ENCODE results near the gene FAM174B.

FAM174B gene

GRCh38 chr15:92690395-92690794 is 34.8 kb upstream of the FAM174B start:
- TF ChIP-seq CTCF (IDR thresholded peaks at IDR 0.05; ENCODE audit: low read length), result no peak
- TF ChIP-seq EZH2 (IDR thresholded peaks at IDR 0.05; ENCODE audit: borderline replicate concordance, low read length), result no peak
- Histone ChIP-seq H3F3A (ENCODE audit: insufficient read depth, low read length) (no peaks in the 10 kb centered on the region), H3K9me3 (ENCODE audit: low read length) (no peaks in the 10 kb centered on the region), H3K4me2 (ENCODE audit: low read length) (no peak overlapping the region), H3K36me3 (ENCODE audit: insufficient read depth, low read length) (no peaks in the 10 kb centered on the region; the same call in 1 of the 2 replicates), H3K27ac (ENCODE audit: low read depth, low read length, poor library complexity, severe bottlenecking) (no peak overlapping the region), H3K79me2 (ENCODE audit: insufficient read depth, low read length) (no peaks in the 10 kb centered on the region), H4K20me1 (ENCODE audit: insufficient read depth, low read length) (no peaks in the 10 kb centered on the region), H3K4me1 (ENCODE audit: insufficient read depth, low read length, severe bottlenecking) (no peaks in the 10 kb centered on the region), H3K4me3 (ENCODE audit: low read depth, low read length, poor library complexity, severe bottlenecking) (no peak overlapping the region), H3K9me2 (ENCODE audit: low read depth, low read length) (no peaks in the 10 kb centered on the region), H2AFZ (ENCODE audit: low read length) (no peak overlapping the region), H3K27me3 (ENCODE audit: insufficient read depth, low read length) (peaks cover 4% of the 10 kb centered on the region; the same call in 1 of the 2 replicates), H3K9ac (ENCODE audit: low read length) (no peak overlapping the region)

GRCh38 chr15:92687746-92688145 is 32.2 kb upstream of the FAM174B start:
- Histone ChIP-seq H2AFZ (ENCODE audit: low read length) (no peak overlapping the region), H3K9ac (ENCODE audit: low read length) (no peak overlapping the region), H3K9me3 (ENCODE audit: low read length) (no peaks in the 10 kb centered on the region), H3K4me2 (ENCODE audit: low read length) (no peak overlapping the region), H4K20me1 (ENCODE audit: insufficient read depth, low read length) (no peaks in the 10 kb centered on the region), H3K4me3 (ENCODE audit: low read depth, low read length, poor library complexity, severe bottlenecking) (no peak overlapping the region), H3F3A (ENCODE audit: insufficient read depth, low read length) (no peaks in the 10 kb centered on the region), H3K36me3 (ENCODE audit: insufficient read depth, low read length) (no peaks in the 10 kb centered on the region; the same call in 1 of the 2 replicates), H3K27me3 (ENCODE audit: insufficient read depth, low read length) (peaks cover 4% of the 10 kb centered on the region; the same call in 1 of the 2 replicates), H3K27ac (ENCODE audit: low read depth, low read length, poor library complexity, severe bottlenecking) (no peak overlapping the region), H3K79me2 (ENCODE audit: insufficient read depth, low read length) (no peaks in the 10 kb centered on the region), H3K9me2 (ENCODE audit: low read depth, low read length) (no peaks in the 10 kb centered on the region), H3K4me1 (ENCODE audit: insufficient read depth, low read length, severe bottlenecking) (no peaks in the 10 kb centered on the region)
- TF ChIP-seq EZH2 (IDR thresholded peaks at IDR 0.05; ENCODE audit: borderline replicate concordance, low read length) (no peak), CTCF (IDR thresholded peaks at IDR 0.05; ENCODE audit: low read length) (no peak)

DNA sequence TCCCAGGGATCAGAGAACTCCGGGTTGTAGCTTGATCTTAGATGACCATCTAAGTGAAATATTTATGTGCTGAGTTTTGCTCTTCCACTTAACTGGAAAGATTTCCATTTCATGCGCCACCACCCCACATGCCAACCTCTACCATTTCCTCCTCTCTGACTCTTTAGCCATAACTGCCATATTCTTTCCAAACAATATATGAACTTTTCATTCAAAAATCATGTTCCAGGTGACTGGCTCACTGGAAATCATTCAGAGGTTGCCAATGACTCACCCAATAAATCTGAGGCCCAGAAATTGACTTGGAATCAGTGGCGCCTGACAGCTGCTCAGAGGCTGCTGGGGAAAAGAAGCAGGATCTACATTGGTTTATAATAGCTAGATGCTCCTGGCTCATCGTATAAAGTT is 31.6 kb upstream of the FAM174B start:
- Histone ChIP-seq H3K9me3 (ENCODE audit: low read length) (no peaks in the 10 kb centered on the region), H3K79me2 (ENCODE audit: insufficient read depth, low read length) (no peaks in the 10 kb centered on the region), H3K36me3 (ENCODE audit: insufficient read depth, low read length) (no peaks in the 10 kb centered on the region; the same call in 1 of the 2 replicates), H3K4me1 (ENCODE audit: insufficient read depth, low read length, severe bottlenecking) (no peaks in the 10 kb centered on the region), H3K27me3 (ENCODE audit: insufficient read depth, low read length) (peaks cover 4% of the 10 kb centered on the region; the same call in 1 of the 2 replicates), H4K20me1 (ENCODE audit: insufficient read depth, low read length) (no peaks in the 10 kb centered on the region), H3K9me2 (ENCODE audit: low read depth, low read length) (no peaks in the 10 kb centered on the region), H3F3A (ENCODE audit: insufficient read depth, low read length) (no peaks in the 10 kb centered on the region), H3K4me3 (ENCODE audit: low read depth, low read length, poor library complexity, severe bottlenecking) (no peak overlapping the region), H2AFZ (ENCODE audit: low read length) (no peak overlapping the region), H3K4me2 (ENCODE audit: low read length) (no peak overlapping the region), H3K27ac (ENCODE audit: low read depth, low read length, poor library complexity, severe bottlenecking) (no peak overlapping the region), H3K9ac (ENCODE audit: low read length) (no peak overlapping the region)
- no peak for TF ChIP-seq CTCF (IDR thresholded peaks at IDR 0.05; ENCODE audit: low read length)
- no peak for TF ChIP-seq EZH2 (IDR thresholded peaks at IDR 0.05; ENCODE audit: borderline replicate concordance, low read length)

Measured in OCI-LY1 (cell line).